Common myeloid progenitor, CD34-positive (primary cell): ENCODE data around the gene ECM1.

ENCODE experiments used
- CTCF ChIA-PET: fragments of 350-600 bp; sonication (Branson Sonifier 250); formaldehyde crosslinking; loops from one replicate; lab custom pipeline; 2021; ENCODE audit warnings: antibody characterized with exemption; lab: Charles Lee
- POLR2A ChIA-PET: fragments of 350-600 bp; sonication (Branson Sonifier 250); formaldehyde crosslinking; loops from one replicate; lab custom pipeline; 2021; ENCODE audit warnings: antibody characterized with exemption; lab: Charles Lee
- DNase-seq, 3 donors: peaks; one replicate each; pipeline versions ENCODE4 v3.0.0 to v3.0.0-alpha.2; 2013
- H3K27ac ChIP-seq, 2 experiments: 1 replicate in 1 of 2; 2 replicates in 1 of 2; pipeline ENCODE4 v1.7.0; 2013; ENCODE audit warnings: inconsistent platforms in 2 of 2, low read length in 2 of 2, mild to moderate bottlenecking in 2 of 2, low read depth in 1 of 2, moderate library complexity in 1 of 2; ENCODE audit not compliant: severe bottlenecking in 2 of 2, insufficient read depth in 1 of 2, poor library complexity in 1 of 2
- H3K27me3 ChIP-seq, 5 experiments: replicated peaks in 2 of 5; 1 replicate in 3 of 5; 2 replicates in 2 of 5; pipeline versions ENCODE4 v1.6.1 to v1.7.0; 2013; ENCODE audit warnings: low read length in 4 of 5, mild to moderate bottlenecking in 2 of 5, moderate library complexity in 2 of 5, inconsistent platforms in 1 of 5; ENCODE audit not compliant: insufficient read depth in 5 of 5, control insufficient read depth in 4 of 5
- H3K36me3 ChIP-seq, 4 experiments: 1 replicate in 2 of 4; 2 replicates in 2 of 4; pipeline versions ENCODE4 v1.6.1 to v1.7.0; 2013; ENCODE audit warnings: low read length in 3 of 4, control low read depth in 1 of 4, mild to moderate bottlenecking in 1 of 4; ENCODE audit not compliant: control insufficient read depth in 4 of 4, insufficient read depth in 4 of 4
- H3K4me1 ChIP-seq, 4 experiments: 1 replicate in 3 of 4; 2 replicates in 1 of 4; pipeline versions ENCODE4 v1.6.1 to v1.7.1; 2013; ENCODE audit warnings: low read length in 3 of 4, mild to moderate bottlenecking in 3 of 4, control low read depth in 1 of 4, inconsistent platforms in 1 of 4, moderate library complexity in 1 of 4; ENCODE audit not compliant: control insufficient read depth in 4 of 4, insufficient read depth in 4 of 4; ENCODE audit errors: control extremely low read depth in 1 of 4
- H3K4me3 ChIP-seq, 7 experiments: 1 replicate in 4 of 7; 2 replicates in 3 of 7; pipeline versions ENCODE4 v1.5.1 to v1.7.0; 2013; ENCODE audit warnings: mild to moderate bottlenecking in 7 of 7, low read length in 6 of 7, moderate library complexity in 6 of 7, inconsistent platforms in 2 of 7, low read depth in 2 of 7, control low read depth in 1 of 7; ENCODE audit not compliant: insufficient read depth in 4 of 7, control insufficient read depth in 1 of 7; ENCODE audit errors: extremely low read depth in 1 of 7
- H3K9me3 ChIP-seq, 5 experiments: 1 replicate in 4 of 5; 2 replicates in 1 of 5; pipeline versions ENCODE4 v1.6.1 to v1.7.1; 2013; ENCODE audit warnings: low read length in 4 of 5, mild to moderate bottlenecking in 2 of 5, inconsistent platforms in 1 of 5, low read depth in 1 of 5, moderate library complexity in 1 of 5; ENCODE audit not compliant: control insufficient read depth in 4 of 5, insufficient read depth in 2 of 5; ENCODE audit errors: control extremely low read depth in 1 of 5
- WGBS: methylation state at CpG from one replicate; pipeline ENCODE4 v1.1.5; 2013; ENCODE audit not compliant: insufficient coverage; 5-methylcytosine and 5-hydroxymethylcytosine counted together

Gene ECM1

GRCh38 chr1:150555971-150556865 lies 48.3 kb downstream of the ECM1 start:
- Histone ChIP-seq H3K9me3 (no peaks in the 10 kb centered on the region), H3K4me3 (no peak overlapping the region), H3K27me3 (no peaks in the 10 kb centered on the region), H3K4me1 (peaks cover 0 to 65% (median 48%) of the 10 kb centered on the region in 4 experiments), H3K36me3 (peaks cover 4 to 27% (median 17%) of the 10 kb centered on the region in 4 experiments), H3K27ac (no peak overlapping the region)
- ChIA-PET CTCF (interaction anchor here (0.5 to 11.1 kb wide), 7 partner anchors 9 to 986 kb away, joined by 3 to 150 read pairs (median 3); partner anchors contain the start of genes ADAMTSL4 and MCL1), POLR2A (no interaction called here)
- 97% methylated on average over 20 of the region's 26 CpGs for WGBS
- DNase-seq = no peak

GRCh38 chr1:150557065-150557600 lies 49.2 kb downstream of the ECM1 start:
- no peak for DNase-seq
- Histone ChIP-seq H3K27me3 (no peaks in the 10 kb centered on the region), H3K27ac (no peak overlapping the region), H3K9me3 (no peaks in the 10 kb centered on the region), H3K4me3 (no peak overlapping the region), H3K4me1 (peaks cover 0 to 65% (median 48%) of the 10 kb centered on the region in 4 experiments), H3K36me3 (peaks cover 4 to 27% (median 17%) of the 10 kb centered on the region in 4 experiments)
- WGBS = 93% methylated on average over 20 of the region's 26 CpGs
- CTCF ChIA-PET = interaction anchor here (1.9 to 12.3 kb wide), 5 partner anchors 10 to 71 kb away, joined by 5 to 152 read pairs (median 59); partner anchors contain the start of genes ADAMTSL4, ENSA and MCL1
- POLR2A ChIA-PET = no interaction called here

- 94% methylated on average over 14 of the region's 15 CpGs for WGBS
- peaks cover 5 to 65% (median 48%) of the 10 kb centered on the region in 4 experiments for H3K4me1 ChIP-seq
- peaks cover 4 to 27% (median 17%) of the 10 kb centered on the region in 4 experiments for H3K36me3 ChIP-seq
- ChIA-PET POLR2A (no interaction called here), CTCF (interaction anchor here (1.0 to 12.3 kb wide), 6 partner anchors 10 to 131 kb away, joined by 3 to 152 read pairs (median 42); partner anchors contain the start of genes ADAMTSL4, ENSA and MCL1)
- no peak overlapping the region for H3K27ac ChIP-seq
- DNase-seq = no peak
- no peaks in the 10 kb centered on the region for H3K9me3 ChIP-seq
- no peak overlapping the region for H3K4me3 ChIP-seq
- H3K27me3 ChIP-seq = no peaks in the 10 kb centered on the region
These were observed 49.9 kb downstream of the ECM1 start for GRCh38 chr1:150557813-150558212.

GRCh38 chr1:150558303-150558704 lies 50.4 kb downstream of the ECM1 start:
- H3K36me3 ChIP-seq = peaks cover 4 to 27% (median 17%) of the 10 kb centered on the region in 4 experiments
- H3K4me1 ChIP-seq = peaks cover 10 to 65% (median 48%) of the 10 kb centered on the region in 4 experiments
- no peak overlapping the region for H3K4me3 ChIP-seq
- ChIA-PET CTCF (interaction anchor here (1.0 to 12.3 kb wide), 8 partner anchors 10 to 131 kb away, joined by 3 to 152 read pairs (median 20); partner anchors contain the start of genes ADAMTSL4, ENSA and MCL1), POLR2A (interaction anchor here (5.1 kb wide), 1 partner anchor 21 kb away, joined by 34 read pairs; the partner anchor contains the start of gene MCL1)
- H3K27me3 ChIP-seq = no peaks in the 10 kb centered on the region
- DNase-seq = no peak
- no peak overlapping the region for H3K27ac ChIP-seq
- 81% methylated on average over 15 of the region's 15 CpGs for WGBS
- H3K9me3 ChIP-seq = no peaks in the 10 kb centered on the region

- no peak overlapping the region for H3K27ac ChIP-seq
- POLR2A ChIA-PET = interaction anchor here (0.6 to 5.1 kb wide), 4 partner anchors 15 to 93 kb away, joined by 3 to 34 read pairs (median 3); partner anchors contain the start of gene MCL1
- CTCF ChIA-PET = interaction anchor here (0.7 to 12.3 kb wide), 12 partner anchors 9 to 130 kb away, joined by 3 to 152 read pairs (median 8); partner anchors contain the start of genes ADAMTSL4, ECM1, ENSA and FALEC
- no peak overlapping the region for H3K4me3 ChIP-seq
- peaks cover 4 to 27% (median 17%) of the 10 kb centered on the region in 4 experiments for H3K36me3 ChIP-seq
- H3K27me3 ChIP-seq = no peaks in the 10 kb centered on the region
- 85% methylated on average over 22 of the region's 28 CpGs for WGBS
- no peak for DNase-seq
- peaks cover 13 to 65% (median 51%) of the 10 kb centered on the region in 4 experiments for H3K4me1 ChIP-seq
- no peaks in the 10 kb centered on the region for H3K9me3 ChIP-seq
These were observed 51.1 kb downstream of the ECM1 start for GRCh38 chr1:150558761-150559655.

GRCh38 chr1:150559656-150560010 lies 51.7 kb downstream of the ECM1 start:
- Histone ChIP-seq H3K4me3 (no peak overlapping the region), H3K27me3 (no peaks in the 10 kb centered on the region), H3K9me3 (no peaks in the 10 kb centered on the region), H3K4me1 (peaks cover 14 to 69% (median 58%) of the 10 kb centered on the region in 4 experiments), H3K36me3 (peaks cover 4 to 27% (median 17%) of the 10 kb centered on the region in 4 experiments), H3K27ac (no peak overlapping the region)
- ChIA-PET CTCF (interaction anchor here (0.7 to 12.3 kb wide), 14 partner anchors 13 to 781 kb away, joined by 3 to 152 read pairs (median 6); partner anchors contain the start of genes ADAMTSL4, ECM1, ENSA and FALEC), POLR2A (interaction anchor here (0.6 to 5.1 kb wide), 4 partner anchors 15 to 94 kb away, joined by 3 to 34 read pairs (median 3); partner anchors contain the start of gene MCL1)
- 74% methylated on average over 6 of the region's 10 CpGs for WGBS
- DNase-seq = no peak
